NCI-H82 (cell line): ENCODE data around the gene STX16.

Source experiments
- DNase-seq: peaks from one replicate; lab custom pipeline; 2025; lab: John Stamatoyannopoulos, UW

Gene STX16

GRCh38 chr20:58710481-58711265 lies 59.6 kb downstream of the STX16 start:
- DNase-seq: no peak

DNA sequence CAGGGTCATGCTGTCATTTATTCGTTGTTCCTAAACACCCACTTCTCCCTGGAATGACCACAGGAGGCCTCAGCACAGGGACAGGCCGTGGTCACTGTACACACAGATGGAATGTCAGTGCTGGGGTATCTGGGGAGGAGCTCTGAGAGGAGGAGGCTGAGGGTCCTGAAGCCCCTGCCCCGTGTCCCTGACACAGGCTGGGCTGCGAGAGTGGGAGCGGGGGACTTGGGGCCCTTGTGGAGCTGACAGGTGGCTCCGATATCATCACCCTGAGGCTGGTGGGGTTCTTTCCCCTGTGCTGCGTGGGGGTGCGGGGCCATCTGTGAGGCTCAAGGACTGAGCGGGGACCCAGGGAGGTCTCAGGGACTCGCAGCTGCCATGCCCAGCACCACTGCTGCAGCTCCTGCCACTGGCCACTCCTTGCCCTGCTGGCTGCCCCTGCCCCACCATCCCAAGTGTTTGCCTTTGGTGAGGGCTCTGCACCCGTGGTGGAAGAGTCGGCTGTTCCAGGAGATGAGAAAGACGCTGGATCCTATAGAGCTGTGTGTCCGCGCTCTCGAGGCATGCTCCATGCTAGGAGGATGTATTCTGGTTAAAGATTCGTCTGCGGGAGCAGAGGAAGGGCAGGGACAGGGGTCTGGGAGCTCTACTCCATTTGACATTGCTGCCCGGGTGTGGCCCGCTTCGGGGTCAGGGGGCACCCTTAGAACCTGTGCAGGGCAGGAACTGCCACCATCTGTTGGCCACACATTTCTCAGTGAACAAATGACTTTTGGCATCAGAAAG lies 60.4 kb downstream of the STX16 start:
- no peak for DNase-seq

DNA sequence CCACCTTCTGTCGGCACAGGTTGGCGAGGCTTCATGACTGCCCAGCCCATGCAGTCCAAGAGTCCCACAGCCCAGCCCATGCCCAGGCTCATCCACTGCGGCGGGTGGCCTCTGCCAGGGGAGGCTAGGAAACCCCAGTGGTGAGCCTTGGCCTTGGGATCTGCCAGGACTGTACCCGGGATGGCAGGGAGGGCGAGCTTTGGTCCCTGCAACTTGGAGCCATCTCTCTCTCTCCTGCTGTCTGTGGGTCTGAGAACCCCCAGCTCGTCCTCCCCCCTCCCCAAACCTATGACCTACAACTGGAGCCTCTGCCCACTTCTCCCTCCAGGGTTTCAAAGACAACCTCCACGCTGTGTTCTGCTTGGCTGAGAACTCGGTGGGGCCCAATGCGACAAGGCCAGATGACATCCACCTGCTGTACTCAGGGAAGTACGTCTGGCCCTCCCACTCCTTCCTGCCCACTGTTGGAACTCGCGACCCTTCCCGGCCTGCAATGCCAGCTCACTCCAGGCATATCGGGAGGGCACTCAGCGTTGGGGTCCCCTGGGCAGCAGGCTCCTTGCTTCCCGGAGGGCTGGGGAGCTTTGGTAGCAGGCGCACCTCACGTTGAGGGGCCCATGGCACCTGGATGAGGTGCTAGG lies 61.2 kb downstream of the STX16 start:
- DNase-seq: no peak

GRCh38 chr20:58712806-58713731 lies 62.0 kb downstream of the STX16 start:
- DNase-seq: no peak

DNA sequence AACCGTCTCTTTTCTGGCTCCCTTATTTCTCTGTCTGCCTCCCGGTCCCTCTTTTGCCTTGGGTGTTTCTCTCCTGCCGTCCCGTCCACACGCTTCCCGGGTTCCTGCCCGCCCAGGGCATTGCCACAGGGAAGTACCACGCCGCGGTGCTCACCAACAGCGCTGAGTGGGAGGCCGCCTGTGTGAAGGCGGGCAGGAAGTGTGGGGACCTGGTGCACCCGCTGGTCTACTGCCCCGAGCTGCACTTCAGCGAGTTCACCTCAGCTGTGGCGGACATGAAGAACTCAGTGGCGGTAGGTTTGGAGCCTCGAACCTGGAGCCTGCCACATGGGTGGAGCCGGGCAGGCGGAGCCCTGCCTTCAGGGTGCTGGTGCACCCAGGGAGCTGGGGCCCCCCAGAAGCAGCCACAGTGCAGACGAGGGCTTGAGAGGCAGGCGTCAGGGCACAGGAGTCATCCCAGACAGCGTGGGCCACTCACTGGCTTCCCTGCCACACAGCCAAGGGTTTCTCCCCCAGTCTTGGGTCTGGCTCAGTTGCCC lies 62.8 kb downstream of the STX16 start:
- no peak for DNase-seq

DNA sequence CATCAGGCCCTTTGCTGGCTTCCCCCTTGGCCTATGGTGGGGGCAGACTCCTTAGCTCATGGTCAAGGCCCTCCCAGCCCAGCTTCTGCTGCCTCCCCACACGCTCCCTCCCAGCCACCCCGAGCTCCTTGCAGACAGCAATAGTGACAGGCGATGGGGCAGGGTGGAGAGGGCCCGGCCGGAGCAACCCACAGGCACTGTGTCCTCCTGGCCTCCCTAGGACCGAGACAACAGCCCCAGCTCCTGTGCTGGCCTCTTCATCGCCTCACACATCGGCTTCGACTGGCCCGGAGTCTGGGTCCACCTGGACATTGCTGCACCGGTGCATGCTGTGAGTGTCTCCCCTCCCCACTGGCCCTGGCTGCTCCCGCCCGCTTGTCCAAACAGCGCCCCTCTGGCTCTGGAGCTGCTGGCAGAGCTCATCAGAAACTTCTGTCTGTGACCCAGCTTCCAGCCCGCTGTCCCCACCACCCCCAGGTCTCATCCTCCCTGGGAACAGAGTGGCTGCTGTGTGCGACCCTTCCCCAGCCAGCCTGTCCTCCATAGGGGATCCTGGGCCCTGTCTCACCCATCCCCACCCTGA lies 63.3 kb downstream of the STX16 start:
- no peak for DNase-seq

GRCh38 chr20:58714923-58715351 lies 63.9 kb downstream of the STX16 start:
- no peak for DNase-seq

- no peak for DNase-seq
Measured at GRCh38 chr20:58715391-58715800, 64.3 kb downstream of the STX16 start.

DNA sequence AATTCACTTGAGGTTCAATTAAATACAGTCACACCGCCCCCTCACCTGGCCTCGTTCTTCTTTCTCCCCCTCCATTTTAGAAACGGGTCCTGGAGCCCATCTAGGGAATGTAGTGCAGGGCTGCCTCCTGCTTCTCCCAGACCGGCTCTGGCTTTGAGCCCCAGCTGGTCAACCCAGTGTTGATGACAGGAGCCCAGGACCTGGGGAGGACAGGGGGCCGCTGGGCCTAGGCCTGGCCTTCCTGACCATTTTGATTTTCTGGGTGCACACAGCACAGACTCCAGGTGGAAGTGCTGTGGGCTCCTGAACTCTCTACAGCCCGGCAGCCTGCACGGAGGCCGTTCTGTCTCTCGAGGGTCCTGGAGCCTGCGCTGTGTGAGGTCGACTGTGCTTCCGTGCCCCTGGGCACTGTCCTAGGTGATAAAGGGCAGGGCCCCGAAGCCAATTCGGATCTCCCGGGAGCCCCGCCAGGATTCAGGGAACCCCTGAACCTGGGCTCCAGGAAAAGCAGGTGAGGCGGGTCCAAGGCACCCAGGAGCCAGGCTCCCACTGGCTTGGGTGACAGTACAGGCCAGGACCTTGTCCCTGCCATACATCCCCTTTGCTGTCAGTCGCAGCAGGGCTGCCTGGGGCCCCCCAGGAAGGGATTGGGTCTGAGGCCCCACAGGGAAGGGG lies 64.9 kb downstream of the STX16 start:
- no peak for DNase-seq

DNA sequence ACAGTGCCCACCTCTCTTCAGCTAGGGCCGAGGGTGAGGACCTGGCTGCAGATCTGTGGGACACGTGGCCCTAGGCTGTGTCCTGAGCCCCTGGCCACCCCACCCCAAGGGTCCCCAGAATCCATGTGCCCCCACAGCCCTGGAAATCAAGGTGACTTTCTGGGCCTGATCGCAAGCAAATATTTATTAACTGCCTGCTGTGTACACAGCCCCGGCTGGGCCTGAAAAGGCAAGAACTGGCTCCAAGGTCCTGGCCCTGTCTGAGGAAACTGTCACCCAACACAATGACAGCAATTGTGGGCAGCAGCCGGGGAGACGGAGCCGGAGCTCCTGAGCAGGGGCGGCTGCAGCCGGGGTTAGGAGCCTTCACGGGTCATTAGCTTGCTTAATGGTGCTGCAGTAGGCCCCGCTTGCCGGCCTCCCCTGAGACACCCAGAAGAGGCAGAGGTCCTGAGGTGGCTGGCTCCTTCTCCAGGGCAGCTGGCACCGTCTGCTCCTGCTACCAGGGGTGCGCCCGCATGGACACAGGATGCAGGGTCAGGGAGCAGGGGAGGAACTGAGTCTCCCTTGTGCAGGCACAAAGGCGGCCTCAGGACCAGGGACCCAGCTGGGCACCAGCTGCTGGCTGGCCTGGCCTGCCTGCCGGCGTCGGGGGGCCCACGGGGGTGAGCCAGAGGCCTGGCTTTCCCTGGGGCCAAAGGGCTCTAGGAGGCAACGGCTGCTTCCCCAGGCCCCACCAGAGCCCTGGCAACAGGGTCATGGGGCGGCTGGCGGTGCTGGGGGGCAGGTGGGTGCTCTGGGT lies 65.6 kb downstream of the STX16 start:
- no peak for DNase-seq

- DNase-seq: no peak
Measured at GRCh38 chr20:58717278-58718091, 66.4 kb downstream of the STX16 start.

DNA sequence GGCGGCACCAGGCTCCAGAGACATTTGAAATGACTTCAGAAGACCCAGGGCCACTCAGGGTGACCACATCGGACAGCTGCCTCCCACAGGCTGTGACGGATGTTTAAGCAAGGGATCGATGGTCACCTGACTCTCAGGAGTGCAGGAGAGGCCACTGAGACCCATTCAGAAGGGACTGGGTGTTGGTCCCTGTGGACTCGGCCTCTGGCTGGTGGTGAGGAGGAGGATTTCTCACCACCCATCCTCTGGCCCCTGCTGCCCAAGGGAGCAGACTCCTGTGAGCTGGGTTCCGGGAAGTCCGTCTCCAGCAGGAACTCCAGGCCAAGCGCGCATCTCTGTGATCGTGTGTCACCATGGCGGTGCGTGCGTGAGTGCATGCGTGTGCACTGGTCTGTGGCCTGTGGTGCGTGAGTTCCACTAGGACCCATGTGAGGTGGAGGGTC lies 67.1 kb downstream of the STX16 start:
- no peak for DNase-seq

GRCh38 chr20:58718729-58719128 lies 67.6 kb downstream of the STX16 start:
- no peak for DNase-seq

DNA sequence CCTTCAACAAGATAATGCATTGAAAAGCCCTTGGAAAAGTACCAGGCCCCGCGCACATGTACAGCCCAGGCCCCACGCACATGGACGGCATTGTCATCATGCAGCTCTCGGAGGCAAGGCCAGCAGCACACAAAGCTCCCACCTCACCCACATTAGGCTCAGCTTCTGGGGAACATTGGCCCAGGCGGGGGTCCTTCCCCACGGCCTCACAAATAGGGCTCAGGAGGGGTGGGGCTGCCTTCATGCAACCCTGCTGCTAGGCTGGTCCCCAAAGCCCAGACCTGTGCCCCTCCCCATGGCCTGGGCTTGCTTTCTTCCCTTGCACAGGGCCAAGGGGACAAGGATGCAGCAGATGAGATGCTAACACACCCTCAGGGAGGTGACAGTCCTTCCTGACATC lies 68.2 kb downstream of the STX16 start:
- no peak for DNase-seq

- no peak for DNase-seq
Measured at GRCh38 chr20:58719971-58720371, 68.9 kb downstream of the STX16 start.

DNA sequence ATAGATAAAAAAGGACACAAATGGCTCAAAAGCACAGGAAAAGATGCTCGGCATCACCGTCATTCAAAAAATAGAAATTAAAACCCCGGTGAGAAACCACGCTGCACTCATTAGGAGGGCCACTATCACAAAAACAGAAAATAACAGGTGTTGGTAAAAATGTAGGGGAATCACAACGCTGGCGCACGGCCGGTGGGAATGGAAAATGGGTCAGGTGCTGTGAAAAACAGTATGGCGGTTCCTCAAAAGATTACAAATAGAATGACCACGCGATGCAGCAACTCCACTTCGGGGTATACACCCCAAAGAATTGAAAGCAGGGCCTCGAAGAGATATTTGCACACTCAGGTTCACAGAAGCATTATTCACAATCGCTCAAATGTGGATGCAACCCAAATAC lies 69.8 kb downstream of the STX16 start:
- no peak for DNase-seq

DNA sequence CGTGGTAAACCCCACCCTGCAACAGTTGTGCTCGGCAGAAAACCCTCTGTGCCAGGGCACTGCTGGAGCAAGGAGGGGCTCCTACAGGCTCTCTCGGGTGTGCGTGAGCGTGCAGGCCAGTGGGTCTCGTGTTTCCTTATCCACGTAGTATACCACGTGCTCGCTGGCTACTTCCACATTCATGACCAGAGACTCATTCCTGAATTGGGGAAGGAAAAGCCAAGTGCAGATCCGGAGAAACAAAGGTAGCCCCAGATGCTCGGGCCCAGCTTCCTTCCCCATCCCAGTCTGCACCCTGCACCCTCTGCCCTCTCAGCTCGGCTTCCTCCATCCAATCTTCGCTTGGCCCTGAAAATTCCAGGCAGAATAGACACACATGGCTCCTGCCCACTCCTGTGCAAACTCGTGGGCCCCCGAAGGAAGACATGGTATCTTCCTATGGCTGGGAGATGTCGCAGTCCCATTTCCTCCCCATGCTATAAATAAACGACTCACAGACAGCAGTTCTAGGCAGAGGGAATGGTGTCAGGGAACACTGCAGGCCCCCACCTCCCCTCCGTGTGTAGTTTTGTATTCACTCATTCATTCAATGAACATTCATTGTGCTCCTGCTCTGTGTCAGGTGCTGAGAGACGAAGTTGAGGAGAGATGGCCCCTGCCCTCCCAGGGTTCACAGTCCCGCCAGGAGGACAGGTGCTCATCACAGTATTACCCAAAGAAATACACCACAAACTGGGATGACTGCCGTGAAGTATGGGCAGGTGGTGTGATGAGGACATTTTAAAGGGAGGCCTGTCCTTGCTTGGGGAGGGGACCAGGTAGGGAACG lies 71.1 kb downstream of the STX16 start:
- DNase-seq: no peak
